Epidermal melanocyte (primary cell): Measurements from ENCODE around the gene TULP4.

Experiments used
- DNase-seq: peaks from one replicate; pipeline ENCODE4 v3.0.0; 2011; ENCODE audit warnings: low spot score; ENCODE audit not compliant: insufficient read length

The TULP4 gene

DNA sequence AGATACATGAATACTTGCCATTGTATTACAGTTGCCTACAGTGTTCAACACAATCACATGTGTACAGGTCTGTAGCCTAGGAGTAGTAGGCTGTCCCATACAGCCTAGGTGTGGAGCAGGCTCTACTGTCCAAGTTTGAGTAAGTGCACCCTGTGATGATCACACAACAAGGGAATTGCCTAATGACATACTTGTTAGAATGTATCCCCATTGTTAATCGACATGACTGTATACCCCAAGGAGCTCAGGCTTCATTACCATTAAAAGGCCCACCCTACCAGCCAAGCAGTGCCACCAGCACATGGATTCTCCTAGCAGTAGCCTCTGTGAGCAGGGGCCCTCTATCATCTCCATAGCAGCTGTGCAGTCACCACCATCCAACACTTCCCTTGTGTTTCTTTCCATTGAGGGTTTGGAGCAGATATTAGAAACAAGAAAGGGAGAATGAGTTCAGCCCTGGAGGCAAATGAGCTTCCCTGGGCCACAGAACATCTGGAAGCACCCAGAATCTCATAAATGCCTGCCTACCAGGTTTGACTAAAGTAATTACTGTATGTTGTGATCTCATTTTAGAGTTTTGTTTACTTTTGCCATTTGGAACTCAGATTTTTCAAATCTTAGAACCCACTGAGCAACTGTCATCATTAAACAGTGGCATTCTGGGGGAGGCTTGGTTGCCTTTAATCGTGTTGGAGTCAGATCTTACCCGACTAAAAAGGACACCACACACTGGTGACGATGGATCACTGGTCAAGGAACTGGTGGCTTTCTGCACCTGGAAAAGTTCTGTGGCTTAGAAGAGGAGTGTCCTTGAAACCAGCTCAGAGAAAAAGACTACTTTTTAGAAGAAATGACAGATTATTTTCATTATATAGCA lies 104.9 kb downstream of the TULP4 start:
- no peak for DNase-seq

GRCh38 chr6:158417760-158418098 lies 105.5 kb downstream of the TULP4 start:
- DNase-seq, result peak; percentile 58

- no peak for DNase-seq
Measured at GRCh38 chr6:158418501-158418900, 106.2 kb downstream of the TULP4 start.

- DNase-seq, result no peak
Measured at GRCh38 chr6:158419339-158419909, 107.2 kb downstream of the TULP4 start.

- DNase-seq, result no peak
Measured at GRCh38 chr6:158421381-158421780, 109.1 kb downstream of the TULP4 start.

GRCh38 chr6:158422629-158423238 lies 110.5 kb downstream of the TULP4 start:
- DNase-seq, result no peak

DNA sequence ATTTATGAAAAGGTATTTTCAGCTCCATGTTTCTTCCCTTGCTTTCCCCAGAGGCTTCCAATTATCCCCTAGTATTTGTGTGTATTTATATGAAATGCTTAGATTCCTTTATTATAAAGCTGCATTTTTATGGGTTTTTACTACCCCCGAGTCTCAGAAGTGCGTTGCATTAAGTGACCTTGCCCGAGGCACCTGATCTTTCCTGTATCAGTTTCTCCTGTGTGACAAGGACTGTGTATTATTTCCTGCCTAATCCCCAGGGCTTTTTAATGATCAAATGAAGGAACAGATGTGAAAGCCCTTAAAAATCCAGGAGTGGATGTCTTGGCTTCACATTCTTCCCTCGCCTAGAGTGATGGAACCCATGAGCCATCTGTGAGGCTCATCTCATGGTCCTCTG lies 118.8 kb downstream of the TULP4 start:
- DNase-seq, result no peak

DNA sequence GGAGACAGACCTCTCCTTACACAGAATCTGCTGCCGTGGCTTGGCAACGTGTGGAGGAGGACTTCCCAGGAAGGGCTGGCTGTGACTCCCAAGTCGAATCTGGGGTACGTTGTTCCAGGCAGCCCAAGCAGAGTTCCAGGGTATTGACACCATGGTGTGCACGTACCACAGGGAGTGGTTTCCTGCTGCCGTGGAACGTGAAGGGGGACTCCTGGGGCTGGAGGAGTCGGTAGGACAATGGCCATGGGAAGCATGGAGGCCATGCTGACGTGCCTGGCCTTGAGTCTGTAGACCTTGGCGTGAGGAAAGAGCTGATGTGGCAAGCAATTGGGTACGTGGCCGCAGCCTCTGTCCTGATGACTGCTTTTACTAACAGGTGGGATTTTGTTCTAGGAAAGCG lies 119.3 kb downstream of the TULP4 start:
- no peak for DNase-seq

GRCh38 chr6:158437571-158437970 lies 125.3 kb downstream of the TULP4 start:
- no peak for DNase-seq

GRCh38 chr6:158438226-158438625 lies 126.0 kb downstream of the TULP4 start:
- no peak for DNase-seq

DNA sequence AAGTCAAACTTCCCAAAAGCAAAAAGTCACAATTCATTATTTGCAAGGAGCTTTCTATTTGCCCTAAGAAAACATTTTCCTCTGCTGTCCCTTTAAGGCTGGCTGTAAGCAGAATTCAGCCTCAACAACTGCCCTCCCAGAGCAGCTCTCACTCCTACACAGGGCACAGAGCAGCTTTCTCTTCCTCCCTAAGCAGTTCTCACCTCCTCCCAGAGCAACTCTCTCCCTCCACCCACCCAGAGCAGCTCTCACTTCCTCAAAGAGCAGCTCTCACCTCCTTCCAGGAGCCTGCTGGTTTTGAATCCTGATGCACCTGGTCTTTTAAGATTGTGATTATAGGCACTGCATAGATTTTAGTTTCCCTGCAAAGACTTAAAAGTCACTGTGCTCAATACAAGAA lies 127.0 kb downstream of the TULP4 start:
- no peak for DNase-seq

GRCh38 chr6:158441716-158442215 lies 129.5 kb downstream of the TULP4 start:
- no peak for DNase-seq

GRCh38 chr6:158442306-158442705 lies 130.0 kb downstream of the TULP4 start:
- no peak for DNase-seq

DNA sequence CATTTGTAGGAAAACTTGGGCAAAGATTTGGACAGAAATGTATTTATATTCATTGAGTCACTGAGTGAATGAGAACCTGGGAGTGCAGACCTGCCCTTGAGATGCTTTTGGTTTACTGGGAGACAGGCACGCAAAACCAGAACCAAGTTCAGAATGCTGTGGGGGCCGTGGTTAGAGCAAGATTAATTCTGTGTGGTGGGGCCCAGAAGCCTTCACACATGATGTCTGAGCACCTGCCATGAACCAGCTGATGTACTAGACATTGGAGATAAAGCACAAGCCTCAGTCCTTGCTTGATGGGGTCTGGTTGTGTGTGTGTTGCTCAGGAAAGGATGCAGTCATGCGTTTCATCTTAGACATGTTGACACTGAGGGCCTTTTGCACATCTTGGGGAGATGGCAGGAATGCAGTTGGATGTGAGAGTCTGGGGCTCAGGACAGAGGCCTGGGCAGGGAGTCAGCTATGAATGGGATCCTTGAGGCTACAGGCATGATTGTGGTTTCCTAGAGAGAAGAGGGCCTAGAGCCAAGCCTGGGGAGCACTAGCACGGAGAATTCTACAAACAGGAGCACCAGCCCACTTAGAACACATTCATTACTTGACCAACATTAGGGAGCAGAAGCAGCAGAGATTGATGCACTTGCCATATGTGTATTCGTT lies 133.3 kb downstream of the TULP4 start:
- no peak for DNase-seq

DNA sequence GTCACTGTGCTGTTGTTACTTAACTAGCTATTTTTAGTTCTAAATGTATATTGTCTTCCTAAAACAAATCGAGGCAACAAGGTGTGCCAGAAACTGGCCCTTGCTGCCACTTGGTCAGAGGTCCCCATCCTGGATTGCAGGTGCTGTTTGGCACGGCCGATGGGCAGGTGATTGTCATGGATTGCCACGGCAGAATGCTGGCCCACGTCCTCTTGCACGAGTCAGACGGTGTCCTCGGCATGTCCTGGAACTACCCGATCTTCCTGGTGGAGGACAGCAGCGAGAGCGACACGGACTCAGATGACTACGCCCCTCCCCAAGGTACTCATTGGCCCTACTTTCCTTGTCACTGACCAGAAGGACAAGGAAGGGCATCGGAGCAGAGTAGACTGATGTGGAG lies 136.6 kb downstream of the TULP4 start:
- DNase-seq, result no peak

DNA sequence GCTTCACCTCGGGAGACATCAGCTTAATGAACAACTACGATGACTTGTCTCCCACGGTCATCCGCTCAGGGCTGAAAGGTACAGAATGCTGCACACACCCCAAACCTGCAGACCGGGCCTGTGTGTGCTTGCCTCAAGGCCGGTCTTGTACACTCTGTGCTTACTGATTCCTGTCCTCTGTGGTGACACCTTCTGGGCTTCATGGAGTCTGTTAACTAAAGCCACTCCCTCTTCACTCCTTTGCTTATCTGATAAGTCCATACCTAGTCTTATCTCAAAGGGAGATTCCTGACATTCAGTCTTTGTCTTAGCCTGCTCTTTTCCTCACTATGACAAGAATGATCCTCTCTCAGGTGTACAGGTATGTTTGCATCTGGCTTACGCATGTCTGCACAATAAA lies 139.9 kb downstream of the TULP4 start:
- DNase-seq, result no peak

DNA sequence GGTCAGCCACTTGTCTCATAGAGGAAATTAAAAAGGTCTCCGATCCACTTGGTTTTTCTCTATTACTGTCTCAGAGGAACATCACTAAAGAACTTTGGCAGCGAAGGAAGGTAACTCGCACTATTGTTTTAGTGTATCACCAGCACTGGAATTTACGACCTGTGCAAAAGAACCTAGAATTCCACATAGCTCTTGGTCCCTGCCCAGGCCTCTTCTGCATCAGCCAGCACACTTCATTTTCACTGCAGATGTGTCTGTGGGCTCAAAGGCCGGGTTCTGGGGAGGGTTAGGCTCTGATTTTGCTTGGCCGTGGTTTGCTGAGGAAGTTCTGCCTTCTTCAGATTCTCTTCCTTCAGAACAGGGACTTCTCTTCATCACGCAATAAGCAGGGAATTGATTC lies 144.9 kb downstream of the TULP4 start:
- DNase-seq, result no peak

- no peak for DNase-seq
Measured at GRCh38 chr6:158457616-158458278, 145.5 kb downstream of the TULP4 start.

DNA sequence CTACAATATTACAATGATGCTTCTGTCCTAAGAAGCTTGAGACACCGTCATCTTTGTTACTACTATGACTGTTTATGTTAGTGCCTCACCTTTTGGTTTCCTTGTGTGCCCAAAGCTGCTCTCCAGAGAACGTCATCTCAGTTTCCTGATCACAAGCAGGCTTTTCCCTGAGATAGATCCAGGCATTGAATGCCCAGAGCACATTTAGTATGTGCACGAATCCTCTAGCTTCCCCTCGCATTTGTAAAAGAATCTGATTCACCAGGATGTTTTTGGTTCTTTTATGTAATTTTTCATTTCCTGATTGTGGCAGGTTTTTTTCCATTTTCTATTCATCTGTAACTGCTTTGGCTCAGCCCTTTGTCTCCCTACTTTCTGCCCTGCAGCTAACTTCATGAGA lies 147.5 kb downstream of the TULP4 start:
- DNase-seq, result no peak

GRCh38 chr6:158460602-158461169 lies 148.4 kb downstream of the TULP4 start:
- no peak for DNase-seq

- DNase-seq, result no peak
Measured at GRCh38 chr6:158461954-158462353, 149.7 kb downstream of the TULP4 start.
